DOHH2 (cell line): Measurements from ENCODE around the gene MIER3.

ENCODE experiments used
- H3F3A ChIP-seq: fragments of 200-600 bp; sonication (generic), shearing (Covaris generic); 2 replicates; pipeline ENCODE4 v1.6.0; 2016; ENCODE audit warnings: antibody characterized with exemption, mild to moderate bottlenecking; ENCODE audit not compliant: control insufficient read depth, insufficient read depth
- H3K27ac ChIP-seq: fragments of 200-600 bp; sonication (generic); 2 replicates; pipeline ENCODE4 v1.5.1; 2014; ENCODE audit warnings: low read depth, mild to moderate bottlenecking, low read length, moderate library complexity
- H3K27me3 ChIP-seq: fragments of 200-600 bp; sonication (generic); 2 replicates; pipeline ENCODE4 v1.6.1; 2014; ENCODE audit warnings: mild to moderate bottlenecking, low read length, mixed read lengths; ENCODE audit not compliant: control insufficient read depth
- H3K36me3 ChIP-seq: fragments of 200-600 bp; sonication (generic); 2 replicates; pipeline ENCODE4 v1.6.1; 2014; ENCODE audit warnings: mild to moderate bottlenecking, low read length, moderate library complexity, mixed read lengths; ENCODE audit not compliant: control insufficient read depth
- H3K4me1 ChIP-seq: fragments of 200-600 bp; sonication (generic); 2 replicates; pipeline ENCODE4 v1.6.1; 2014; ENCODE audit warnings: mild to moderate bottlenecking, low read length, mixed read lengths; ENCODE audit not compliant: control insufficient read depth
- H3K4me2 ChIP-seq: fragments of 200-600 bp; sonication (generic); 2 replicates; pipeline ENCODE4 v1.6.0; 2014; ENCODE audit warnings: mild to moderate bottlenecking, low read length, moderate library complexity
- H3K4me3 ChIP-seq: fragments of 200-600 bp; sonication (generic); 2 replicates; pipeline ENCODE4 v1.5.1; 2014; ENCODE audit warnings: mild to moderate bottlenecking, low read length, mixed read lengths
- H3K79me2 ChIP-seq: fragments of 200-600 bp; sonication (generic); 2 replicates; pipeline ENCODE4 v1.6.1; 2014; ENCODE audit warnings: mild to moderate bottlenecking, low read length, mixed read lengths; ENCODE audit not compliant: control insufficient read depth
- H3K9me2 ChIP-seq: fragments of 200-600 bp; sonication (generic); replicated peaks from 2 replicates; pipeline ENCODE4 v1.6.1; 2014; ENCODE audit warnings: mild to moderate bottlenecking, low read length, mixed read lengths; ENCODE audit not compliant: control insufficient read depth
- H3K9me3 ChIP-seq: fragments of 200-600 bp; sonication (generic); 2 replicates; pipeline ENCODE4 v1.6.1; 2014; ENCODE audit warnings: antibody characterized with exemption, low read length, mixed read lengths; ENCODE audit not compliant: control insufficient read depth, insufficient read depth
- H4K20me1 ChIP-seq: fragments of 200-600 bp; sonication (generic); 2 replicates; pipeline ENCODE4 v1.6.0; 2014; ENCODE audit warnings: low read depth, mild to moderate bottlenecking, antibody characterized with exemption, low read length, moderate library complexity; ENCODE audit not compliant: control insufficient read depth, insufficient read depth
- EZH2phosphoT487 ChIP-seq: fragments of 200-600 bp; sonication (generic); IDR thresholded peaks from 2 replicates; pipeline ENCODE4 v1.6.1; 2017; ENCODE audit warnings: borderline replicate concordance, mild to moderate bottlenecking, antibody characterized with exemption, low read length, moderate library complexity, mixed read lengths
- TF ChIP-seq, protein P1 (sequence below): fragments of 200-600 bp; sonication (generic); IDR thresholded peaks from one replicate; pipeline ENCODE4 v1.5.1; 2014; ENCODE audit warnings: antibody characterized with exemption, mild to moderate bottlenecking, low read depth, low read length; ENCODE audit not compliant: poor library complexity, severe bottlenecking

MIER3 gene

GRCh38 chr5:56922922-56923321 lies 29.0 kb downstream of the MIER3 start:
- Histone ChIP-seq H4K20me1 (no peaks in the 10 kb centered on the region), H3K27me3 (no peaks in the 10 kb centered on the region), H3F3A (no peaks in the 10 kb centered on the region; the same call in 1 of the 2 replicates), H3K4me2 (no peak overlapping the region), H3K27ac (no peak overlapping the region), H3K4me3 (no peak overlapping the region), H3K9me2 (no peaks in the 10 kb centered on the region), H3K36me3 (peaks cover 73% of the 10 kb centered on the region), H3K79me2 (no peaks in the 10 kb centered on the region), H3K9me3 (no peaks in the 10 kb centered on the region), H3K4me1 (no peaks in the 10 kb centered on the region)
- TF ChIP-seq EZH2phosphoT487: no peak
- TF ChIP-seq, protein P1, sequence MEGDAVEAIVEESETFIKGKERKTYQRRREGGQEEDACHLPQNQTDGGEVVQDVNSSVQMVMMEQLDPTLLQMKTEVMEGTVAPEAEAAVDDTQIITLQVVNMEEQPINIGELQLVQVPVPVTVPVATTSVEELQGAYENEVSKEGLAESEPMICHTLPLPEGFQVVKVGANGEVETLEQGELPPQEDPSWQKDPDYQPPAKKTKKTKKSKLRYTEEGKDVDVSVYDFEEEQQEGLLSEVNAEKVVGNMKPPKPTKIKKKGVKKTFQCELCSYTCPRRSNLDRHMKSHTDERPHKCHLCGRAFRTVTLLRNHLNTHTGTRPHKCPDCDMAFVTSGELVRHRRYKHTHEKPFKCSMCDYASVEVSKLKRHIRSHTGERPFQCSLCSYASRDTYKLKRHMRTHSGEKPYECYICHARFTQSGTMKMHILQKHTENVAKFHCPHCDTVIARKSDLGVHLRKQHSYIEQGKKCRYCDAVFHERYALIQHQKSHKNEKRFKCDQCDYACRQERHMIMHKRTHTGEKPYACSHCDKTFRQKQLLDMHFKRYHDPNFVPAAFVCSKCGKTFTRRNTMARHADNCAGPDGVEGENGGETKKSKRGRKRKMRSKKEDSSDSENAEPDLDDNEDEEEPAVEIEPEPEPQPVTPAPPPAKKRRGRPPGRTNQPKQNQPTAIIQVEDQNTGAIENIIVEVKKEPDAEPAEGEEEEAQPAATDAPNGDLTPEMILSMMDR: no peak

- no peaks in the 10 kb centered on the region for H3K4me1 ChIP-seq
- no peak overlapping the region for H3K27ac ChIP-seq
- peaks cover 51% of the 10 kb centered on the region for H3K36me3 ChIP-seq
- H3K79me2 ChIP-seq: no peaks in the 10 kb centered on the region
- TF ChIP-seq, protein P1: no peak
- TF ChIP-seq EZH2phosphoT487: no peak
- H3K4me3 ChIP-seq: no peak overlapping the region
- no peaks in the 10 kb centered on the region for H3K27me3 ChIP-seq
- H3K9me3 ChIP-seq: no peaks in the 10 kb centered on the region
- no peaks in the 10 kb centered on the region for H4K20me1 ChIP-seq
- no peaks in the 10 kb centered on the region for H3K9me2 ChIP-seq
- peaks cover 5% of the 10 kb centered on the region; the same call in 1 of the 2 replicates for H3F3A ChIP-seq
- H3K4me2 ChIP-seq: no peak overlapping the region
Measured at GRCh38 chr5:56919942-56920662, 31.8 kb downstream of the MIER3 start.

DNA sequence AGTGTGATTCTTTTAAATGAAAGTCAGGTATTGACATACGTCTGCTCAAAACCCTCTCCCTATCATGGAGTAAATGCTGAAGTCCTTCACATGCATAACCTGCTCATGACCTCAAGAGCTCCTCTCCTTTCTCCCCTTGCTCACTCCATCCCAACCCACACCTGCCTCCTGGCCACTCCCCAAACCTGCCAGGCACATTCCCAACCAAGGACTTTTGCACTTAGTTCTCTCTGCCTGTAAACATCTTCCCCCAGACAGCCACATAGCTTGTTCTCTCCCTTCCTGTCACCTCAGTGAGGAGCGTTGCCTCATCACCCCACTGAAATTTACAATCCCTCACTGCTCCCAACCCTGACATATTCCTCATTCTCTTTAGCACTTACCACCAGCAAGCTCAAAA lies 33.9 kb downstream of the MIER3 start:
- Histone ChIP-seq H3K4me3 (no peak overlapping the region), H3K9me2 (no peaks in the 10 kb centered on the region), H3K9me3 (no peaks in the 10 kb centered on the region), H3K27me3 (no peaks in the 10 kb centered on the region), H3K27ac (no peak overlapping the region), H4K20me1 (no peaks in the 10 kb centered on the region), H3F3A (peaks cover 6% of the 10 kb centered on the region; the same call in 1 of the 2 replicates), H3K36me3 (peaks cover 30% of the 10 kb centered on the region), H3K79me2 (no peaks in the 10 kb centered on the region), H3K4me1 (no peaks in the 10 kb centered on the region), H3K4me2 (no peak overlapping the region)
- TF ChIP-seq EZH2phosphoT487: no peak
- TF ChIP-seq, protein P1: no peak
